ENCODE data around the gene EXOC3. TPM values are rescaled to one million over a fixed set of nuclear protein-coding genes. Genes with fewer than 3 reads are reported as not detected.

EXOC3 gene
- total RNA-seq, 1 donor from 2014 or later: 23.8 TPM

DNA sequence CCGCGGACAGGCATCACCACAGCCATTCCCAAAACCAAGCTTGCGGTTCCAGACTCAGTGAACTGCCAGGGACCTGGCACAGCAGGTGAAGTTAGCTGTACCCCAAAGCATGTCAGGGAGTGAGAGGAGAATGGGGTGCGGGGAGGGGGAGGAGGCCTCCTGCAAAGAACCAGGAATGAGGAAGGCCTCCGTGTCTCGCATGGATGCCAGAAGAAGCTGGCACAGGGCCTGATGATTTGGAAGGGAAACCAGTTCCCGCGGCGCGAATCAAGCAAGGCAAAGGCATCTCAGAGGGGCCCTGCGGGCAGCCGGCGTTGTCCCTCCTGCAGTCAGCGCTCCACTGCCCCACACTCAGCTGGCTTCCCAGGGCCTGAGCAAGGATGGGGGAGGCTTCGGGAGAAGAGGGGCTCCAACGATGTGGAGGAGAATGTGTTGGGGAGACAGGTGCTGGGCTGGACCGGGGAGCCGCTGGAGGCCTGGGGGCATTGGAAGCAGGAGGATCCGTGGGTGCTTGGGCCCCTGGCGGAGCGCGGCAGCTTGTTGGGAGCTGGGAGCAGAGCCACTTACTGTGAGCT is 66.7 kb downstream of the EXOC3 start:
- TF ChIP-seq, protein P1, sequence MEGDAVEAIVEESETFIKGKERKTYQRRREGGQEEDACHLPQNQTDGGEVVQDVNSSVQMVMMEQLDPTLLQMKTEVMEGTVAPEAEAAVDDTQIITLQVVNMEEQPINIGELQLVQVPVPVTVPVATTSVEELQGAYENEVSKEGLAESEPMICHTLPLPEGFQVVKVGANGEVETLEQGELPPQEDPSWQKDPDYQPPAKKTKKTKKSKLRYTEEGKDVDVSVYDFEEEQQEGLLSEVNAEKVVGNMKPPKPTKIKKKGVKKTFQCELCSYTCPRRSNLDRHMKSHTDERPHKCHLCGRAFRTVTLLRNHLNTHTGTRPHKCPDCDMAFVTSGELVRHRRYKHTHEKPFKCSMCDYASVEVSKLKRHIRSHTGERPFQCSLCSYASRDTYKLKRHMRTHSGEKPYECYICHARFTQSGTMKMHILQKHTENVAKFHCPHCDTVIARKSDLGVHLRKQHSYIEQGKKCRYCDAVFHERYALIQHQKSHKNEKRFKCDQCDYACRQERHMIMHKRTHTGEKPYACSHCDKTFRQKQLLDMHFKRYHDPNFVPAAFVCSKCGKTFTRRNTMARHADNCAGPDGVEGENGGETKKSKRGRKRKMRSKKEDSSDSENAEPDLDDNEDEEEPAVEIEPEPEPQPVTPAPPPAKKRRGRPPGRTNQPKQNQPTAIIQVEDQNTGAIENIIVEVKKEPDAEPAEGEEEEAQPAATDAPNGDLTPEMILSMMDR (conservative IDR thresholded peaks at IDR 0.05; ENCODE audit: low read depth, low read length): no peak
- DNase-seq (ENCODE audit: low read depth): no peak
- no peak overlapping the region for H3K4me3 ChIP-seq (ENCODE audit: low read depth, low read length)

DNA sequence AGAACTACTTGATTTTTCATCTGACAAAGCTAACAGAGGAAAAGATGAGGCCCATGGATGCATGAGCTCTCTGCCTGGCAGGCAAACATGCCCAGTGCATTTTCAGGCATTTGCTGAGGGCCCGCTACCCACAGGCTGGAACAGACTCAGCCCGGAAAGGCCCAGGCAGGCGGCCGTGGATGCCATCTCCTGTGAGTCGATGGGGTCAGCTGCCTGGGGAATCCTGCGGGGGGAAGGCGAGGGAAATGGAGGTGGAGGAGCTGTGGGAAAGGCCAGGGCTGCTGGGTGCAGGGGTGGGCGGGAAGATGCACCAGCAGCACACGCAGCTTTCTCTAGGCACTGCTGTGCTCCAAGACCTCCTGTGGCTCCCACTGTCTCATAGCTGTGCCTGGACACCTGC is 67.5 kb downstream of the EXOC3 start:
- DNase-seq (ENCODE audit: low read depth): no peak
- H3K4me3 ChIP-seq (ENCODE audit: low read depth, low read length): no peak overlapping the region
- TF ChIP-seq, protein P1 (conservative IDR thresholded peaks at IDR 0.05; ENCODE audit: low read depth, low read length): no peak

DNA sequence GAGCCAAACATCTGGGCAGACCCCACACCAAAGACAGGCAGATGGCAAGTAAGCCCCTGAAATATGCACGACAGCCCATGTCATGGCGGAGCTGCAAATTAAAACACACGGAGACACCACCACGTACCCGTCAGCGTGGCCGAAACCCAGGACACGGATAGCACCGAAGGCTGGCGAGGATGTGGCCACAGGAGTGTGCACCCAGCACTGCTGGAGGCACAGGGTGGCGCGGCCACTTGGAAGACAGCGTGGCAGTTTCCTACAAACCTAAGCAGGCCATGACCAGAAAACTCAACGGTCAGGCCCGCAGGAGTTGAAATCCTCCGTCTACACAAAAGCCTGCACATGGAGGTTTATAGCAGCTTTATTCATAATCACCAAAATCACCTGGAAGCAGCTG is 68.5 kb downstream of the EXOC3 start:
- H3K4me3 ChIP-seq (ENCODE audit: low read depth, low read length): no peak overlapping the region
- no peak for DNase-seq (ENCODE audit: low read depth)
- TF ChIP-seq, protein P1 (conservative IDR thresholded peaks at IDR 0.05; ENCODE audit: low read depth, low read length): no peak

DNA sequence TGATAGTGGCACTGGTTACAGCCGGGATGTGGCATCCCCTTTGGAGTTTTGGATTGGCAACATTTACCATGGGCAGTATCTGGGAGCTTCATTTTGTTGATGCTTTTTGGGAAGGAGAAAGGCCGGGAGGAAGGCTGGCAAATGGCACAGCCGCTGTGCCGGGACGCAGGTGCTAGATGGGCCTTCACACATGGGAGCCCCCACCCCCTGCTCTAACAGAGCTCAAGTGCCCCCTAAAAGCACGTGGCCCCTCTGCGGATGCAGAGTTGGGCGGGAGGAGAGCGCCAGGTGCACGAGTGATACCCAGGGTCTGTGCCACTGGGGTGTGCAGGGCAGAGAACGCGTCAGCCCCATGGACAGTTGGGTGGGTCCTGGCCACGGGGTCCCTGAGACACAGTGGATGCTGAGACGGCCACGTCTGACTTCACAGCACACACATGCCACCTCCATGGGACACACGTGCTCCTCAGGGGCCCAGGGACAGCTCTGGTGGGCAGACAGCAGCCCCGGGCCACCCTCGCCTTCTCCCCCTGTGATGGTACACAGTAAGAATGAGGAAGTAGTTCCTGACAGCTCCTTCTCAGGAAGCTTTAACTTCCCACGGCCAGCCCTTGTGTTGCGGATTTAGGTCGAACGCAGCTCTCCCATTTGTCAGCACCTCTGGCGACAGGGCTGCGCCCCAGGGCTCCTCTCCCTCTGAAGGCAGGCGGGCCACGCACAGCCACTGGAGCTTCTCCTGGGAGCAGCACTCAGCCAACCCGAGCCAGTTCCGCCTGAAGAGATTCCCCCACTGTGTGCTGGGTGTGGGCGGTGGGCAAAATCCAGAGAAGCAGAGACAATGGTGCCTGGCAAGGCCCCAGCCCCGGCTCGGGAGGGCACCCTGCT is 70.5 kb downstream of the EXOC3 start:
- DNase-seq (ENCODE audit: low read depth): no peak
- TF ChIP-seq, protein P1 (conservative IDR thresholded peaks at IDR 0.05; ENCODE audit: low read depth, low read length): no peak
- H3K4me3 ChIP-seq (ENCODE audit: low read depth, low read length): no peak overlapping the region

DNA sequence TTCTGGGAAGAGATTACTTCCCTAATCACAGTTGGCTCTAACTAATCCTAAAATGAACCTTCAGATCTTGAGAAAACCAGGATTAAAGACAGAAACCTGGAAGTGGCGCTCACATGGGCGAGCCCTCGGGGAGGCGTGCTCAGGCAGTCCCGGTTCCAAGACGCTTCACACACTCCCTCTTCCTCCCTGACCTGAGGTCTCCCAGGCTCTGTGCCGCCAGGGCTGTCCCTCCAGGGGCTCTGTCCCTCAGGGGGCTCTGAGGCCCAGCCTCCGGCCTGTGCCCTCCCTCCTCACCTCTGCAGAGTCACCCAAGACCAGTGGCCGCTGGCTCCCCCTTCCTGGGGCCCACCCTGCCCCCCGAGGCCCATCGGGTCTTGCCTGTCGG is 71.1 kb downstream of the EXOC3 start:
- TF ChIP-seq, protein P1 (conservative IDR thresholded peaks at IDR 0.05; ENCODE audit: low read depth, low read length): no peak
- no peak overlapping the region for H3K4me3 ChIP-seq (ENCODE audit: low read depth, low read length)
- DNase-seq (ENCODE audit: low read depth): no peak

DNA sequence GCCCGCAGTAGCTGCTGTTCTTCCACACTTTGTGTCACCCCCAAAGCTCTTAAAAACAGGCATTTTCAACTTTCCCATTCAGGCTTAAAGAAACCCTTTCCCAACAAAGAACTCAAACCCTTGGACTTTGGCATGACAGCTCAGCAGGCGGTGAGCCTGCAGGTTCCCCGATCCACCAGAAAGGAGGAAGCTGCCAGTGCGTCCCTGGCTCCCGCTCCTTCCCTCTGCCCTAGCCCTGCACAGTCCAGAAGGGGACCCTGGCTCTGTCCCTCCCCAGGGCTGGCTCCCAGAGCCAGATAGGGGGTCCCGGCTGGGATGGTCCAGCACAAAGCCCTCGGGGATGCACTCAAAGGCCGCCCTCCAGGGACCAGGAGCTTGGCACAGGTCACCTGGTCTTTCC is 71.7 kb downstream of the EXOC3 start:
- TF ChIP-seq, protein P1 (conservative IDR thresholded peaks at IDR 0.05; ENCODE audit: low read depth, low read length): no peak
- DNase-seq (ENCODE audit: low read depth): no peak
- no peak overlapping the region for H3K4me3 ChIP-seq (ENCODE audit: low read depth, low read length)

All from epithelial cell of proximal tubule (primary cell).